ENCODE results near the gene PPA1. TPM values are rescaled to one million over a fixed set of nuclear protein-coding genes. Genes with fewer than 3 reads are reported as not detected.

PPA1 gene
- total and polyA plus RNA-seq, 2 experiments from 2014 or later, result 44.9 to 86.0 TPM

DNA sequence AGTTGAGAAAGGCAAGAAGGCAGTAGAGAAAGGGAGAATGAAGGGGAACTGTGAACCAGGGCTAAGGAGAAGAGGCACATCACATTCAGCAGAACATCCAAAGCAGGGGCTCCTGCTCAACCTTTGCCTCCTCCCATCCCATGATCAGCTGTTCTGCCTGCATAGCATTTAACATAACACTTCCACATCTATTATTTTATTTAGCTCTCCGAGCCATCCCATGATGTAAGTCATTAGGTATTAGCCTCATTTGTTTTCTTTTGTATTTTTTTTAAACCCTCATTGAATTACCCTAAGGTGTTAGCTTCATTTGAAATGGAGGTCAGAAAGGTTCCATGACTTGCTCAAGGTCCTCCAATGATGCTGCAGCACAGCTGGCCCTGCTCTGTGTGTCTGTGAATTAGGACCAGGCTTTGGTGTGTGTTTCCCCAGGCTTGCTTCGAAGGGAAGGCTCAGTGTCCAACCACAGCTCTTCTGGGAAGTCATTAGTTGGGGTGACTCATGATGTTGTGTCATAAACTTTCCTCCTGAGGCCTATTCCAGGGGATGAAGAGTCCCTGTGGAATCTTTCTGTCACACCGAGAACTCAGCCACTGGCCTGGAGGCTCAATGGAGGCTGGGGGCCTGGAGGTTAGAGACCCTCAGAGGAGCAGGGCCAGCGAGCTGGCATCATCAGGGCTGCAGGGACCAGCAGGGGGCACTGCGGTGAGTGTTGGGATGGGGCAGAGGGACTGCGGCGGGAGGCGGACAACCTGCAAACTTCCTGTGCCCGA, 34.1 kb upstream of the PPA1 start:
- Histone ChIP-seq H3K27ac (no peak overlapping the region), H3K36me3 (no peaks in the 10 kb centered on the region), H3K27me3 (no peaks in the 10 kb centered on the region), H3K4me3 (no peak overlapping the region), H3K4me1 (ENCODE audit: low read depth) (no peaks in the 10 kb centered on the region), H3K9me3 (ENCODE audit: low read depth) (no peaks in the 10 kb centered on the region)
- TF ChIP-seq, protein P1, sequence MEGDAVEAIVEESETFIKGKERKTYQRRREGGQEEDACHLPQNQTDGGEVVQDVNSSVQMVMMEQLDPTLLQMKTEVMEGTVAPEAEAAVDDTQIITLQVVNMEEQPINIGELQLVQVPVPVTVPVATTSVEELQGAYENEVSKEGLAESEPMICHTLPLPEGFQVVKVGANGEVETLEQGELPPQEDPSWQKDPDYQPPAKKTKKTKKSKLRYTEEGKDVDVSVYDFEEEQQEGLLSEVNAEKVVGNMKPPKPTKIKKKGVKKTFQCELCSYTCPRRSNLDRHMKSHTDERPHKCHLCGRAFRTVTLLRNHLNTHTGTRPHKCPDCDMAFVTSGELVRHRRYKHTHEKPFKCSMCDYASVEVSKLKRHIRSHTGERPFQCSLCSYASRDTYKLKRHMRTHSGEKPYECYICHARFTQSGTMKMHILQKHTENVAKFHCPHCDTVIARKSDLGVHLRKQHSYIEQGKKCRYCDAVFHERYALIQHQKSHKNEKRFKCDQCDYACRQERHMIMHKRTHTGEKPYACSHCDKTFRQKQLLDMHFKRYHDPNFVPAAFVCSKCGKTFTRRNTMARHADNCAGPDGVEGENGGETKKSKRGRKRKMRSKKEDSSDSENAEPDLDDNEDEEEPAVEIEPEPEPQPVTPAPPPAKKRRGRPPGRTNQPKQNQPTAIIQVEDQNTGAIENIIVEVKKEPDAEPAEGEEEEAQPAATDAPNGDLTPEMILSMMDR (IDR thresholded peaks at IDR 0.05; ENCODE audit: low read depth, low read length), result peak; percentile 41
- peak in 1 of 2 donors; percentile 78 for DNase-seq (ENCODE audit: low read depth in 1 of 2, low spot score in 1 of 2)

DNA sequence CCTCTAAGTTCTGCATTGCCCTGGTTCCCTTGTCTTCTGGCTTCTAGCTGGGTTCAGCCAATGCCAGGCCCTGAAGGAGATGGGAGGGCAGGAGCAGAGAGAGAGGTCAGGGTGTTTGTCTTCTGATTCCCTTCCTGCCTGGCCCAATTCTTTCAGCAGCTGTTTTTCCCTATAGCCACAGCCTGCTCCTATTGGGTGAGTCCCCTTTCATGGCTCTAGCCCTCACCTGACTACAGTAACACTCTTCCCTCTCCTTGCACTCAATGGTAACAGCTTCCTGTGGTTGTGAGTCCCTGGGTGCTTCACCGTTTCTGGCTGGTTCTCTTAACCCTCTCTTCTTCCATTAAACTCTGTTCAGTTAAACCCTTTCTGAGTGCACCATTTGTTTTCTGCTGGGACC, 33.5 kb upstream of the PPA1 start:
- Histone ChIP-seq H3K4me3 (no peak overlapping the region), H3K27ac (no peak overlapping the region), H3K9me3 (ENCODE audit: low read depth) (no peaks in the 10 kb centered on the region), H3K36me3 (no peaks in the 10 kb centered on the region), H3K4me1 (ENCODE audit: low read depth) (no peaks in the 10 kb centered on the region), H3K27me3 (no peaks in the 10 kb centered on the region)
- TF ChIP-seq, protein P1 (IDR thresholded peaks at IDR 0.05; ENCODE audit: low read depth, low read length), result no peak
- DNase-seq (ENCODE audit: low read depth in 1 of 2, low spot score in 1 of 2), result no peak

DNA sequence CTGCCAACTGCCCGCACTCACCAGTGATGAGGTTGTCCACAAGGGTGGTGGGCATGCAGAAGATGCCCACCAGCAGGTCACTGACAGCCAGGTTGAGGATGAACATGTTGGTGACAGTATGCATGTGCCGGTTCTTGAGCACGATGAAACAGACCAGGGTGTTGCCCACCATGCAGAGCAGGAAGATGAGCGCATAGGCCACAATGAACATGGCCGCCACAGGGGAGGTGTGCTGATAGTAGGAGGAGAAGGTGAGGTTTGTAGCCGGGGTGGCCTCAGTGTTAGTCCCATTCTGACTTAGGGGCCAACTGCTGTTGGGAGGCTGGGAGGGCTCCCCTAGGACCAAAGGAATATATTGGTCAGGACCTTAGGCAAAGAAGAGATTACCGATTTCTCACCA, 32.8 kb upstream of the PPA1 start:
- H3K9me3 ChIP-seq (ENCODE audit: low read depth), result no peaks in the 10 kb centered on the region
- no peaks in the 10 kb centered on the region for H3K27me3 ChIP-seq

DNA sequence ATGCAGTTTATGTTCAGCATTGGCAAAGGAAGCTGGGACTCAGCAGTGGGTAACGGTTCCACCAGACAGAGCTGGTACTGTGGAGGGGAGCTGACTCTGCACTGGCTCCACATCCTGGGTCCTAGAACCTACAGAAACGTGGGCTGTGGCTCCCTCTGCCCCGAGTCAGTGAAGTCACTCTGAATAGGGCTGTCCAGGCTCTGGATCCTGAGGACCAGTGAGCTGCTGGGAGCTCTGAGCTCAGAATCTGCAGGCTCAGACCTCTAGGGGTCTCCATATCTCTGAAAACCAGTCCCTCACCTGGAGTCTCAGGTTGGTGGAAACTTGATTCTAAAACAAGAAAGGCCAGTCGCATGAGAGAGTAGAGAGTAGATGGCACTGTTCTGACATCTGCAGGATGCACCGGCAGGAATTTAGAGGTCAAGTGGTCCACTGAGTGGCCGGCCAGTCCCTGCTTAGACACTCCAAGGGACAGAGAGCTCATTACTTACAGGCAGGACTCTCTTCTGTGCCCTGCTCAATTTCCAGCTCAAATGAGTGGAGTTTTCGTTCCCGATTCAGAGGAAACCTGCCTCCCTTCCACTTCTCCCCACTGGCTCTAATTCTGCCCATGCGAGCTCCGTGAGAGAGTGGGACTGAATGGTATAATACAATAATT, 31.9 kb upstream of the PPA1 start:
- TF ChIP-seq, protein P1 (IDR thresholded peaks at IDR 0.05; ENCODE audit: low read depth, low read length), result peak; percentile 26
- peak in 1 of 2 donors; percentile 62 for DNase-seq (ENCODE audit: low read depth in 1 of 2, low spot score in 1 of 2)
- no peaks in the 10 kb centered on the region for H3K27me3 ChIP-seq
- no peaks in the 10 kb centered on the region for H3K36me3 ChIP-seq
- H3K27ac ChIP-seq, result no peak overlapping the region
- H3K4me3 ChIP-seq, result no peak overlapping the region
- no peaks in the 10 kb centered on the region for H3K9me3 ChIP-seq (ENCODE audit: low read depth)
- no peaks in the 10 kb centered on the region for H3K4me1 ChIP-seq (ENCODE audit: low read depth)

More for the DNA sequence above, 32.8 kb upstream of the PPA1 start:
- no peak for DNase-seq (ENCODE audit: low read depth in 1 of 2, low spot score in 1 of 2)
- Histone ChIP-seq H3K4me3 (no peak overlapping the region), H3K4me1 (ENCODE audit: low read depth) (no peaks in the 10 kb centered on the region), H3K27ac (no peak overlapping the region), H3K36me3 (no peaks in the 10 kb centered on the region)
- TF ChIP-seq, protein P1 (IDR thresholded peaks at IDR 0.05; ENCODE audit: low read depth, low read length), result no peak

DNA sequence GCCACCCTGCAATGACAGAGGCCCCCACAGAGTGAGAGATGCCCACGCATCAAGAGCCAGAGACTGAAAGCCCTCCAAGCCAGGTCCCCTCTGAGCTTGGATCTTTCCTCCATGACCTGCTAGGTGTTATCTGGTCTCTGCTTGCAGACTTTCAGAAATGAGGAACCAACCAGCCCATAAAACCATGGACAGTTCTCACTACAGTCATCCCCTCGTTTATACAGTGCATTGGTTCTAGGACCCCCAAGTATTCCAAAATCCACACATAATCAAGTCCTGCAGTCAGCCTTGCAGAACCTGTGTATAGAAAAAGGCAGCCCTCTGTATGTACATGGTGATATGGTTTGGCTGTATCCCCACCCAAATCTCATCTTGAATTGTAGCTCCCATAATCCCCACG, 27.5 kb upstream of the PPA1 start:
- Histone ChIP-seq H3K27ac (no peak overlapping the region), H3K9me3 (ENCODE audit: low read depth) (no peaks in the 10 kb centered on the region), H3K27me3 (no peaks in the 10 kb centered on the region), H3K36me3 (no peaks in the 10 kb centered on the region), H3K4me3 (no peak overlapping the region), H3K4me1 (ENCODE audit: low read depth) (no peaks in the 10 kb centered on the region)
- TF ChIP-seq, protein P1 (IDR thresholded peaks at IDR 0.05; ENCODE audit: low read depth, low read length), result no peak
- DNase-seq (ENCODE audit: low read depth in 1 of 2, low spot score in 1 of 2), result no peak
